ENCODE data around the gene KIF19. TPM values are rescaled to one million over a fixed set of nuclear protein-coding genes. Genes with fewer than 3 reads are reported as not detected.

KIF19 gene
- polyA plus RNA-seq, 1 donor (not counting 4 experiments of a cell fraction or from before 2014, with no cell fraction given) = not detected

- Histone ChIP-seq H3K9ac (ENCODE audit: control insufficient read depth, extremely low read depth, insufficient read depth, low read length) (no peak overlapping the region), H3K79me2 (ENCODE audit: control insufficient read depth, insufficient read depth, low read length) (no peaks in the 10 kb centered on the region), H3K4me2 (ENCODE audit: control insufficient read depth, extremely low read depth, insufficient read depth, low read depth, low read length) (no peak overlapping the region), H3K36me3 (ENCODE audit: control insufficient read depth in 2 of 2, extremely low read depth in 1 of 2, insufficient read depth in 2 of 2, low read length in 2 of 2) (no peaks in the 10 kb centered on the region), H3K27ac (ENCODE audit: control insufficient read depth, insufficient read depth, low read length) (no peak overlapping the region), H3K9me3 (ENCODE audit: control insufficient read depth, low read depth, low read length) (peaks cover 2% of the 10 kb centered on the region), H3K4me3 (ENCODE audit: control insufficient read depth in 2 of 3, extremely low read depth in 1 of 3, insufficient read depth in 2 of 3, low read depth in 1 of 3, low read length in 3 of 3) (no peak overlapping the region), H3K4me1 (ENCODE audit: control insufficient read depth, extremely low read depth, insufficient read depth, low read length) (no peaks in the 10 kb centered on the region), H3K27me3 (ENCODE audit: control insufficient read depth, extremely low read depth, insufficient read depth, low read length) (peaks cover 14% of the 10 kb centered on the region), H4K20me1 (ENCODE audit: control insufficient read depth, extremely low read depth, insufficient read depth, low read length) (no peaks in the 10 kb centered on the region), H3K9me1 (ENCODE audit: control insufficient read depth, extremely low read depth, insufficient read depth, low read length) (no peaks in the 10 kb centered on the region), H2AFZ (ENCODE audit: control insufficient read depth, low read length) (no peak overlapping the region)
- TF ChIP-seq EZH2 (IDR thresholded peaks at IDR 0.05; ENCODE audit: low read length) (no peak), CTCF (optimal IDR thresholded peaks at IDR 0.05 in 1 of 3, IDR thresholded peaks at IDR 0.05 in 1 of 3, conservative IDR thresholded peaks at IDR 0.05 in 1 of 3; ENCODE audit: extremely low read depth in 1 of 3, insufficient read depth in 2 of 3, low read length in 3 of 3) (no peak)
- dilution Hi-C loops (cut with MboI; ENCODE audit: extremely low pct_ligation_motif_present, low sequenced_read_pairs) = no loop called here
- no peak for DNase-seq (ENCODE audit: low read depth, low spot score)
- no peak for FAIRE-seq
Measured at GRCh38 chr17:74309902-74310301, 16.1 kb upstream of the KIF19 start.

GRCh38 chr17:74314877-74315276 lies 11.1 kb upstream of the KIF19 start:
- Histone ChIP-seq H3K4me3 (ENCODE audit: control insufficient read depth in 2 of 3, extremely low read depth in 1 of 3, insufficient read depth in 2 of 3, low read depth in 1 of 3, low read length in 3 of 3) (no peak overlapping the region), H3K9ac (ENCODE audit: control insufficient read depth, extremely low read depth, insufficient read depth, low read length) (no peak overlapping the region), H3K79me2 (ENCODE audit: control insufficient read depth, insufficient read depth, low read length) (no peaks in the 10 kb centered on the region), H3K9me1 (ENCODE audit: control insufficient read depth, extremely low read depth, insufficient read depth, low read length) (no peaks in the 10 kb centered on the region), H3K27ac (ENCODE audit: control insufficient read depth, insufficient read depth, low read length) (no peak overlapping the region), H3K36me3 (ENCODE audit: control insufficient read depth in 2 of 2, extremely low read depth in 1 of 2, insufficient read depth in 2 of 2, low read length in 2 of 2) (no peaks in the 10 kb centered on the region), H3K27me3 (ENCODE audit: control insufficient read depth, extremely low read depth, insufficient read depth, low read length) (peaks cover 9% of the 10 kb centered on the region), H4K20me1 (ENCODE audit: control insufficient read depth, extremely low read depth, insufficient read depth, low read length) (no peaks in the 10 kb centered on the region), H2AFZ (ENCODE audit: control insufficient read depth, low read length) (no peak overlapping the region), H3K4me1 (ENCODE audit: control insufficient read depth, extremely low read depth, insufficient read depth, low read length) (no peaks in the 10 kb centered on the region), H3K9me3 (ENCODE audit: control insufficient read depth, low read depth, low read length) (peaks cover 2% of the 10 kb centered on the region), H3K4me2 (ENCODE audit: control insufficient read depth, extremely low read depth, insufficient read depth, low read depth, low read length) (no peak overlapping the region)
- DNase-seq (ENCODE audit: low read depth, low spot score) = no peak
- dilution Hi-C loops (cut with MboI; ENCODE audit: extremely low pct_ligation_motif_present, low sequenced_read_pairs) = no loop called here
- TF ChIP-seq EZH2 (IDR thresholded peaks at IDR 0.05; ENCODE audit: low read length) (no peak), CTCF (optimal IDR thresholded peaks at IDR 0.05 in 1 of 3, IDR thresholded peaks at IDR 0.05 in 1 of 3, conservative IDR thresholded peaks at IDR 0.05 in 1 of 3; ENCODE audit: extremely low read depth in 1 of 3, insufficient read depth in 2 of 3, low read length in 3 of 3) (no peak)
- FAIRE-seq = no peak
